ENCODE results near the gene OR4D10. TPM values are rescaled to one million over a fixed set of nuclear protein-coding genes. Genes with fewer than 3 reads are reported as not detected.
A peak's percentile ranks its signal among the peaks of the same experiment; 100 is the strongest.

OR4D10 gene
- total RNA-seq, 1 donor = not detected

DNA sequence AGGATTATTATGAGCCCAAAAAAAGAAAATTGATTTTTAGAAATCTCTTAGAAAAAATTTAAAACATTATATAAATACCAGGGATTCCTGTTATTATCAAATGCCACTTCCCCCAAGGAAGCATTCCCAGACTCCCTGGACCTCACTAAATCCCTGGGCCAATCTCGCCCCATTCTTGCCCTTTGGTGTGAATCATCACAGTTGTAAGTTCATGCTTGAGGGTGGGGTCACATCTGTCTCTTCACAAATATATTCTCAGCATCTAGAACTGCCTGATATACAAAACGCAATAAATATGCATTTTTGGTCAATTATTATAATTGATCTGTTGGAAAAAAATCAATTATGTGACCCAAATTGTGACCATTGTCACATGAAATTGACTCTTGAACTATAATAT is 24.6 kb upstream of the OR4D10 start:
- H3K36me3 ChIP-seq (ENCODE audit: insufficient read depth, low read length) = no peaks in the 10 kb centered on the region
- DNase-seq (ENCODE audit: insufficient read length, low spot score, missing footprints) = no peak
- no peaks in the 10 kb centered on the region for H4K20me1 ChIP-seq (ENCODE audit: insufficient read depth, low read length)
- H3K4me1 ChIP-seq (ENCODE audit: insufficient read depth, low read length) = no peaks in the 10 kb centered on the region
- H3K4me3 ChIP-seq (ENCODE audit: insufficient read depth, low read length) = no peak overlapping the region
- H3K27me3 ChIP-seq (ENCODE audit: insufficient read depth, low read length) = no peaks in the 10 kb centered on the region
- no peaks in the 10 kb centered on the region for H3K9me3 ChIP-seq (ENCODE audit: low read depth, low read length)
- no peak overlapping the region for H3K4me2 ChIP-seq (ENCODE audit: insufficient read depth, low read length)
- H2AFZ ChIP-seq (ENCODE audit: low read length) = no peak overlapping the region
- H3K27ac ChIP-seq (ENCODE audit: low read depth, low read length) = no peak overlapping the region
- TF ChIP-seq, protein P1, sequence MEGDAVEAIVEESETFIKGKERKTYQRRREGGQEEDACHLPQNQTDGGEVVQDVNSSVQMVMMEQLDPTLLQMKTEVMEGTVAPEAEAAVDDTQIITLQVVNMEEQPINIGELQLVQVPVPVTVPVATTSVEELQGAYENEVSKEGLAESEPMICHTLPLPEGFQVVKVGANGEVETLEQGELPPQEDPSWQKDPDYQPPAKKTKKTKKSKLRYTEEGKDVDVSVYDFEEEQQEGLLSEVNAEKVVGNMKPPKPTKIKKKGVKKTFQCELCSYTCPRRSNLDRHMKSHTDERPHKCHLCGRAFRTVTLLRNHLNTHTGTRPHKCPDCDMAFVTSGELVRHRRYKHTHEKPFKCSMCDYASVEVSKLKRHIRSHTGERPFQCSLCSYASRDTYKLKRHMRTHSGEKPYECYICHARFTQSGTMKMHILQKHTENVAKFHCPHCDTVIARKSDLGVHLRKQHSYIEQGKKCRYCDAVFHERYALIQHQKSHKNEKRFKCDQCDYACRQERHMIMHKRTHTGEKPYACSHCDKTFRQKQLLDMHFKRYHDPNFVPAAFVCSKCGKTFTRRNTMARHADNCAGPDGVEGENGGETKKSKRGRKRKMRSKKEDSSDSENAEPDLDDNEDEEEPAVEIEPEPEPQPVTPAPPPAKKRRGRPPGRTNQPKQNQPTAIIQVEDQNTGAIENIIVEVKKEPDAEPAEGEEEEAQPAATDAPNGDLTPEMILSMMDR (IDR thresholded peaks at IDR 0.05; ENCODE audit: extremely low read depth, low read depth, low read length) = no peak
- H3K79me2 ChIP-seq (ENCODE audit: insufficient read depth, low read length) = no peaks in the 10 kb centered on the region

DNA sequence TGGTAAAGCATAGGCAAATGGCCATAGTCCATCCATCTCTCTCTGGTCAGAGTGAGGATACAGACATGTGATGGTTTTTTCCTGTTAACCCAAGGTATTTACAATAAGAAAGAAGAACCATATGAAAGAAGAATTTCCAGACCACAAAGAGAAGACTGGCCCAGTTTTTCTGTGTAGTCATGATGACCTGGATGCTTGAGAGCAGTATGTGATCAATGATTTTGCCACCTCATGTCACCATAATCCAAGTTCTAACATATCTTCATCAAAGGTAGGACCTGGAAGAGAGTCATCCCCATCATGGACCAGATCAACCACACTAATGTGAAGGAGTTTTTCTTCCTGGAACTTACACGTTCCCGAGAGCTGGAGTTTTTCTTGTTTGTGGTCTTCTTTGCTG is 16.5 kb upstream of the OR4D10 start, which contains the start of gene OR4D6:
TSS of gene OR4D6 (plus strand) at position 301 of the 400 bp plus-strand sequence. CDS start at position 301, 0 bp downstream.
- Histone ChIP-seq H3K4me1 (ENCODE audit: insufficient read depth, low read length) (no peaks in the 10 kb centered on the region), H3K4me3 (ENCODE audit: insufficient read depth, low read length) (no peak within 1 kb of the TSS), H4K20me1 (ENCODE audit: insufficient read depth, low read length) (no peaks in the 10 kb centered on the region), H3K27ac (ENCODE audit: low read depth, low read length) (no peak within 1 kb of the TSS), H2AFZ (ENCODE audit: low read length) (no peak within 1 kb of the TSS), H3K27me3 (ENCODE audit: insufficient read depth, low read length) (no peaks in the 10 kb centered on the region), H3K36me3 (ENCODE audit: insufficient read depth, low read length) (no peaks in the 10 kb centered on the region), H3K4me2 (ENCODE audit: insufficient read depth, low read length) (no peak within 1 kb of the TSS), H3K79me2 (ENCODE audit: insufficient read depth, low read length) (no peaks in the 10 kb centered on the region), H3K9me3 (ENCODE audit: low read depth, low read length) (no peaks in the 10 kb centered on the region)
- TF ChIP-seq, protein P1 (IDR thresholded peaks at IDR 0.05; ENCODE audit: extremely low read depth, low read depth, low read length) = no peak
- DNase-seq (ENCODE audit: insufficient read length, low spot score, missing footprints) = no peak

GRCh38 chr11:59459916-59460315 is 13.2 kb upstream of the OR4D10 start:
- no peaks in the 10 kb centered on the region for H3K79me2 ChIP-seq (ENCODE audit: insufficient read depth, low read length)
- no peaks in the 10 kb centered on the region for H3K27me3 ChIP-seq (ENCODE audit: insufficient read depth, low read length)
- no peaks in the 10 kb centered on the region for H4K20me1 ChIP-seq (ENCODE audit: insufficient read depth, low read length)
- no peaks in the 10 kb centered on the region for H3K4me1 ChIP-seq (ENCODE audit: insufficient read depth, low read length)
- TF ChIP-seq, protein P1 (IDR thresholded peaks at IDR 0.05; ENCODE audit: extremely low read depth, low read depth, low read length) = no peak
- no peak overlapping the region for H2AFZ ChIP-seq (ENCODE audit: low read length)
- no peaks in the 10 kb centered on the region for H3K9me3 ChIP-seq (ENCODE audit: low read depth, low read length)
- H3K4me2 ChIP-seq (ENCODE audit: insufficient read depth, low read length) = no peak overlapping the region
- no peak overlapping the region for H3K27ac ChIP-seq (ENCODE audit: low read depth, low read length)
- DNase-seq (ENCODE audit: insufficient read length, low spot score, missing footprints) = no peak
- no peak overlapping the region for H3K4me3 ChIP-seq (ENCODE audit: insufficient read depth, low read length)
- H3K36me3 ChIP-seq (ENCODE audit: insufficient read depth, low read length) = no peaks in the 10 kb centered on the region

DNA sequence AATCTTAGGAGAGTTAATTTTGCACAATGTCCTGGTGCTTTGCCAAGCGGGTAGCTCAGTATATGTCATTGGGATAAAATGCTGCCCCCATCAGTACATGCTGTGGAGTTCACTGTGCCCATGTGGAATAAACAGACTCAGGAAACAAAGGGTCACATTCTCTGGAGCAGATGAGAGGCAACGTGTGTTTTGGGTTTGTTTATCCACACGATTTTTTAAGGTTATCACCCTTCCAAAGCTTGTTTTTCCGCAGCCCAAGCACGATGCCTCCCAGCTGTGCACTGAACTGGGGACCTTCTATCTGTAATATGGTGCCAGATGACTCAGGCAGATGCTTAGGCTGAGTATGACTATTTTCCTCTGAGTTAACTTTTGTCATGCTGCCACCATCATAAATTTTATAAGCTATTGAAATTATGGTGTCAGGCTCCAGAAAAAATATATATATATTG is 9.9 kb upstream of the OR4D10 start:
- H2AFZ ChIP-seq (ENCODE audit: low read length) = no peak overlapping the region
- TF ChIP-seq, protein P1 (IDR thresholded peaks at IDR 0.05; ENCODE audit: extremely low read depth, low read depth, low read length) = peak; percentile 4
- no peak overlapping the region for H3K27ac ChIP-seq (ENCODE audit: low read depth, low read length)
- no peak for DNase-seq (ENCODE audit: insufficient read length, low spot score, missing footprints)
- H3K36me3 ChIP-seq (ENCODE audit: insufficient read depth, low read length) = no peaks in the 10 kb centered on the region
- no peaks in the 10 kb centered on the region for H3K27me3 ChIP-seq (ENCODE audit: insufficient read depth, low read length)
- H3K4me3 ChIP-seq (ENCODE audit: insufficient read depth, low read length) = no peak overlapping the region
- no peaks in the 10 kb centered on the region for H3K4me1 ChIP-seq (ENCODE audit: insufficient read depth, low read length)
- H4K20me1 ChIP-seq (ENCODE audit: insufficient read depth, low read length) = no peaks in the 10 kb centered on the region
- H3K9me3 ChIP-seq (ENCODE audit: low read depth, low read length) = no peaks in the 10 kb centered on the region
- peak overlapping the region; percentile 3 for H3K4me2 ChIP-seq (ENCODE audit: insufficient read depth, low read length)
- H3K79me2 ChIP-seq (ENCODE audit: insufficient read depth, low read length) = no peaks in the 10 kb centered on the region

Data from osteoblast (primary cell).